HG03039 (cell line): ENCODE measurements around the gene CIITA.

ENCODE experiments used
- ATAC-seq: cut with Tn5 transposase; IDR thresholded peaks from one replicate; pipeline ENCODE4 v1.9.1; 2021; ENCODE audit warnings: mild to moderate bottlenecking, moderate library complexity; ENCODE audit not compliant: unreplicated experiment

The CIITA gene

DNA sequence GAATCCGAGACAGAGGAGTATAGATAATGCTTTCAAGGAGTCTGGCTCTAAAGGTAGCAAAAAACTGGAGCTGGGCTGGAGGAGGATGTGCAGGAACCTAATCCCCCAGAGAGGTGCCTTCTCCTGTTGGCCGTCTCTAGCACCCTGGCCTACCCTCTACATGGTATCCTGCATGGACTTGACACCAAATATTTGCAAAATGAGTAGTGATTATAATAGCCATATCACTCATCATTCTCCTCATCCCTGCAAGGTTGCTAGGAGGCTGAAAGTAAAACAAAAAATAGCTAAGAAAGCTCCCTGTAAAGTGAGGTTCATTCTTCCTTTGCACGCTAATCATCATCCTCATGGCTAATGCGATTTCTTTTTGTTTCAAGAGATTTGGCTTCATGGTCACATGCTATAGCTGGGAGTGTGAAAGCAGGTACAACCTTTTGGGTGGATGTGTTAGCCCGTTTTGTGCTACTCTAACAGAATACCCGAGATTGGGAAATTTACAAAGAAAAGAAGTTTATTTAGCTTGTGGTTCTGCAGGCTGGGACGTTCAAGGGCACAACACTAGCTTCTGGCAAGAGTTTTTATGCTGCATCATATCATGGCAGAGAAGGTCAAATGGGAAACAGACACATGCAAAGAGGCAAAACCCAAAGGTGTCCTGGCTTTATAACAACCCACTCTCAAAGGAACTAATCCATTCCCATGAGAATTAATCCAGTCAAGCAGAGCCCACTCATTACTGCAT, 27.1 kb upstream of the CIITA start:
- ATAC-seq: no peak

DNA sequence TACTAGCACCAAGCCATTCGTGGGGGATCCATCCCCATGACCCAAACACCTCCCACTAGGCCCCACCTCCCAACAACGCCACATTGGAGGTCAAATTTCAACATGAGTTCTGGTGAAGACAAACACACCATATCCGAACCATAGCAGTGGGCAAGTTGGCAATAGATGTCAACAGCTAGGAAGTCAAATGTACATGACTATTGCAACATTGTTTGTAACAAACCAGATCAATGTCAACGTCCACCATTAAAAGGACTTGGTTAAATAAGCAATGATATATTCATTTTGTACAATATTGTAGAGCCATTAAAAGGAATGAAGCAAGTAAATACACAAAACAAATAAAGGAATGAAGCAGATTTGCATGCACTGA, 26.5 kb upstream of the CIITA start:
- no peak for ATAC-seq

DNA sequence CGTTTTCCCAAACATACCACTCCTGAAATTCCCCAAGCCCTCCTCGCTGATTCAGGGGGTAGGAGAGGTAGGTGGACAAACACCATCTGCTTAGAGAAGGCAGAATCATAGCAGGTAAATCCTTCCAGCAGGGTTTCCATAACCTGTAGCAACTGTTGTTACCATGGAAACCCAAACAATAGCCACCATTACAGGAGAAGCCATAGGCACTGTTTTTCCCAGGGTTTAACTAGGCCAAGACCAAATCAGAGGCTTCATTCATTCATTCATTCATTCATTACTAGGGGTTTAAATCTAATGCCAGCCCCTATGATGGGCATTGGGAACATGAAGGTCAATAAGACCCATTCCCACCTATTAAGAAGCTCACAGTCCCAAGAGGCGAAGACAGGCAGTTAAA, 25.5 kb upstream of the CIITA start:
- ATAC-seq: no peak

DNA sequence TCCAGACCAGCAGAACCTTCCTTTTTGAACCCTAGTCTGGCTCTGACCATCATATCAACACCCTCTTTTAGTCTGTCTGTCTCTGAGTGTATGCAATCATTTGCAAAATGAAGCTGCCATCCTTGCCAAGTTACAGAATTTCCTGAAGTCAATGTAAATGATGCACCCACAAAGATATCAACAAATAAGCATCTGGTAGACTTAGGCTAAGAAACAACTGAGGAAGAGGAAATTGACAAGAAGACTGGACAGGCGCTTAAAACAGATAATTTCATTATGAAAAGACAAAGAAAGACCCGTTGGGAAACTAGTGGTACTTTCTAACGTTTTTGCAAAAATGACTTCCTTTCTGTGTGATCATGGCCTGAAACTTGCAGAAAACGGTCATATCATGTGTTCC, 24.7 kb upstream of the CIITA start:
- ATAC-seq: no peak

DNA sequence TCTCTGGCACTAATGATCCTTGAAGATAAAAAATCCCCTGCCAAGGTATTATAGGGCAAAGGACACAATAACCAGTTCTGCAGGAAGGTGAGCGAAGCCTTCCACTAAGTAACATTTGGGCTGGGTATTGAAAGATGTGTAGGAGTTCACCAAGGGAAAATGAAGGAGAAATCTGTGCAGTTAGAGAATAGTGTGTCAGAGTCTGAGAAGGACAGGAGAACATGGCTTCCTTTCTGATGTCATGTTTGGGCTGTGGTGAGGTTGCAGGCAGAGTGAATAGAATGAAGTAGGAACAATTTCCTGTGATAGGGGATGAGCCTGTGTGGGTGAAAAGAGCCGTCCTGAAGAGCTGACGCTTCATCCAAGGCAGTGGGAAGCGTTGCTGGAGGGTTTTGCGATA, 24.1 kb upstream of the CIITA start:
- no peak for ATAC-seq

DNA sequence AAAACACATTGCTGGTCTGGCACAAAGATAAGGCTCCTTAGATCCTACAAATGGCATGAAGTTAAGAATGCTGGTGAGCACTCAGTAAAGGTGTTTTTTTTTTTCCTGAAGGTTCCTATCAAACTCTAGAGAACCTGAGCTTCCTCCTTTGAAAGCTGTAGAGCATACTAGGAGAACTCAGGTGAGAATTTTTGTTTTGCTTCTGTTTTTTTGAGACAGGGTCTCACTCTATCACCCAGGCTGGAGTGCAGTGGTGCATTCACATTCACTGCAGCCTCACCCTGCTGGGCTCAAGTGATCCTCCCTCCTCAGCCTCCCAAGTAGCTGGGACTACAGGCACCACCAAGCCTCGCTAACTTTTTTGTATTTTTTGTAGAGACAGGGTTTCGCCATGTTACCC, 21.0 kb upstream of the CIITA start:
- ATAC-seq: no peak

DNA sequence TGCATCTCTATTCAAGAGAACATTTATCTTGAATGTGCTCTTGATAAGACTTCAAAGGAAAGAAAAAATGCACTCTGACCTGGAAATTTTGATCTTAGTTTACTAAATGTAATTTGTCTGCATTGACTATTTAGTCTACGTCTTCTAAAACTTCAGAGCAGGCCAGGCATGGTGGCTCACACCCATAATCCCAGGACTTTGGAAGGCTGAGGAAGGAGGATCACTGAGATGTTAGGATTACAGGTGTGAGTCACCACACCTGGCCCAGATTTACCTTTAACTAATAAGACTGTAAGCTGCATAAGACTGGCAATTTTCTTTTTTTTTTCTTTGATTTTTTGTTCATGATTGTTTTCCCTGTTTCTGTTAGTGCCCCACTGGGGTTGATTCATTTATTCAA, 18.8 kb upstream of the CIITA start:
- ATAC-seq: no peak

DNA sequence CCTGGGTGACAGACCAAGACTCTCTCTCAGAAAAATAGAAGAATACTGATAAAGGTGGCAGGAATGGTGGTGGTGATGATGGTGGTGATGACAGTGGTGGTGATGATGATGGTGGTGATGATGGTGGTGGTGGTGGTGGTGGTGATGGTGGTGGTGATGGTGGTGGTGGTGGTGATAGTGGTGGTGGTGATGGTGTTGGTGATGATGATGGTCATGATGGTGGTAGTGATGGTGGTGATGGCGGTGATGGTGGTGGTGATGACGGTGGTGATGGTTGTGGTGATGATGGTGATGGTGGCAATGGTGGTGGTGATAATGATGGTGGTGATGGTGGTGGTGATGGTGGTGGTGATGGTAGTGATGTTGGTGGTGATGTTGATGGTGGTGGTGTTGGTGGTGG, 18.0 kb upstream of the CIITA start:
- ATAC-seq: no peak

DNA sequence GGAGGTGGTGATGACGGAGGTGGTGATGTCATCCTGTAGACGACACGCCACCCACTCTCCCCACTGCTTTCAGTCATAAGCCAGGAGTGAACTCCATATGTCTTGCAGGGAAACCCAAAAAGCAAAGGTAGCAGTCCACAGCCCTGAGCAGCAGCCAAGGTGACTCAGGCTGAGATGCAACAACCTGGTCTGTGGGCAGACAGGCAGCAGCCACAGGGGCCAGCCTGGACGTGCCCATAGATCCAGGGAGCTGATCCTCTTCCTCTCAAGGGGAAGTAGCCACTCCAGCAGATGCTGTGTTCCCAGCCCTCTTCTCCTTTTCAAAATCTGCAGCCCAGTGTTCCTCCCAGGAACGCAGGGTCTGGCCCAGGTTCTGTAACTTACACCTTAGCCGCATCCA, 17.3 kb upstream of the CIITA start:
- ATAC-seq: no peak

DNA sequence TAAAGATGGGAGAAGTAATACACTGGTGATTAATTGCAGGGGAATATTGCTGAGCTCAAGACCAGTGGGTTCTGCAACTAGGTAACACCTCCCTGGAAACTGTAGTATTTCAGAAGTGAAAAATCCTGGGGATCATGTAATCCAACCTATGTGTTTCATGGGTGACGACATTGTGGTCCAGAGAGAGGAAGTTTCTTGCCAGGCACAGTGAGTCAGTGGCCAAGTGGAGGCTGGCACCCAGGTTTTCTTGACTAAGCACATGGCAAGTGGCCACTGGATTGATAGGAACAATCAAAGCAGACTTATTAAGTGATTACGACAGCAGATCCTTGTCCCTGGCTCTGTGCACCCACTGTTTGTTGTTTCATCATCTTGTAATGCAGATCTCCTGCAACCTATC, 14.6 kb upstream of the CIITA start:
- ATAC-seq: no peak

DNA sequence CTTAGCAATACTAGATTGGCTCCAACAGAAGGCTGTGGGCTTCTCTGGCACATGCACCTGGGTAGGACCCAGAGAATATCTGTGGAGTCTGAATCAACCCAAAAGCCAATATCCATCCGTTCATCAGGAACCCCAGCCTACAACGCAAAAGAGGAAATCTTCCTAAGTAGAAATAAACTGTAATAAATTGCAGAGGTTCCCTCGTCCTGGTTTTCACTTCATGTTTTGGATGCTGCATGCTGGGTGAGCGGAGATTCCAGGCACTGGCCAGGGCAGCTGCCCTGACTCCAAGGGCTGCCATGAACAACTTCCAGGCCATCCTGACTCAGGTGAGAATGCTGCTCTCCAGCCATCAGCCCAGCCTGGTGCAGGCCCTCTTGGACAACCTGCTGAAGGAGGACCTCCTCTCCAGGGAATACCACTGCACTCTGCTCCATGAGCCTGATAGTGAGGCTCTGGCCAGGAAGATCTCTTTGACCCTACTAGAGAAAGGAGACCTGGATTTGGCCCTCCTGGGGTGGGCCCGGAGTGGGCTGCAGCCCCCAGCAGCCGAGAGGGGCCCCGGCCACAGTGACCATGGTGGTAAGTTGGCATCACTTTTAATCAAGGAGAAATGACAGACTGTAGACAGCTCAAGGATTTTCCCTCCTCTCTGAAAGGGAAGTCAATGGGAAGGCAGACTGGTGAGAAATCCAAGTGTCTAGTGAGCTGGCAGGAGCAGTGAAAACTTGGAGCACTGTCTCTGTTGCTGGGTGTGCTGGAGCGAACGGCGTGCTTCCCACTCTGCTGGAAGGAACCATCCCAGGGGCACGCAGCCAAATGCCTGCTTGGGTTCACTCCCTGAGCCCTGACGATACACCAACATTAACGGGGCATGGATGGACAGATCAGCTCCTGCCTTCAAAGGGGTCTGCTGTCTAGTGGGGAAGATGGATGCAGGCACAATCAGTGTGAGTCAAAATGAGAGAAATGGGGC, 10.7 kb upstream of the CIITA start:
- ATAC-seq: no peak

DNA sequence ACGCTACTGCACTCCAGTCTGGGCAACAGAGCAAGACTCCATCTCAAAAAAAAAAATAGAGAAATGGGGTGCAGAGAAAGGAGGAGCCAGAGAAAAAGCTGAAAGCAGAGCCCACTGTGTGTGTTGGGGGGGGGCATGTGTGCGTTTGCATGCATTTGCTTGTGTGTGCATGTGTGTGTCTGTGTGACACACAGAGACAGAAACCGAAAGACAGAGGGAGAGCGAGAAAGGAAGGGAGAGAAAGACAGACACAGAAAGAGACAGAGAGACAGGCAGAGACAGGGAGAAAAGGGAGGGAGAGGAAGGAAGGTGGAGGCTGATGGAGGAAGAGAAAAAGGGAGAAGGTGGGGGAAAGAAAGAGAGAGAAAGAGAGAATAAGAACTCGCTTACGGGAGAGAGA, 9.8 kb upstream of the CIITA start:
- no peak for ATAC-seq

DNA sequence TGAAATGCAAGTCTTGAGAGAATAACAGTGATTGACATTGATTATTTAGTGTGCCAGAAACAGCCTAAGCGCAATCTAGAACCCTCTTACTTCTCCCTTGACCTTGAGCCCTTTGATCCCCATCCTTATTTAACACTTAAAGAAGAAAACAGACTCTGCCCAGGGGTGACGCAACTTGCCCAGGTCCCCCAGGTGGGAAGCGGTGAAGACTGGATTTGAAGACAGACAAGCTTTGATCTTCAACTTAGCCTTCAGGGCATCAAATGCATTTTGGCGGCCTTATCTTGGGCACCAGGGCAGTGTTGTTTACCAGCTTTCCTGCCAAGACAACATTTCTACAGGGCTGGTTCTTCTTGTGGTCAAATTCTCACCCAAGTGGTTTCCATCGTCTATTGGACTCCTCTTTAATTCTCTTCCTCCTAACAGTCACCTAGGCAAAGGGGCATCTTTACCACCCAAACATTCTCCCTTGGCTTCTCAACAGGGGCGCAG, 8.9 kb upstream of the CIITA start:
- ATAC-seq: no peak

DNA sequence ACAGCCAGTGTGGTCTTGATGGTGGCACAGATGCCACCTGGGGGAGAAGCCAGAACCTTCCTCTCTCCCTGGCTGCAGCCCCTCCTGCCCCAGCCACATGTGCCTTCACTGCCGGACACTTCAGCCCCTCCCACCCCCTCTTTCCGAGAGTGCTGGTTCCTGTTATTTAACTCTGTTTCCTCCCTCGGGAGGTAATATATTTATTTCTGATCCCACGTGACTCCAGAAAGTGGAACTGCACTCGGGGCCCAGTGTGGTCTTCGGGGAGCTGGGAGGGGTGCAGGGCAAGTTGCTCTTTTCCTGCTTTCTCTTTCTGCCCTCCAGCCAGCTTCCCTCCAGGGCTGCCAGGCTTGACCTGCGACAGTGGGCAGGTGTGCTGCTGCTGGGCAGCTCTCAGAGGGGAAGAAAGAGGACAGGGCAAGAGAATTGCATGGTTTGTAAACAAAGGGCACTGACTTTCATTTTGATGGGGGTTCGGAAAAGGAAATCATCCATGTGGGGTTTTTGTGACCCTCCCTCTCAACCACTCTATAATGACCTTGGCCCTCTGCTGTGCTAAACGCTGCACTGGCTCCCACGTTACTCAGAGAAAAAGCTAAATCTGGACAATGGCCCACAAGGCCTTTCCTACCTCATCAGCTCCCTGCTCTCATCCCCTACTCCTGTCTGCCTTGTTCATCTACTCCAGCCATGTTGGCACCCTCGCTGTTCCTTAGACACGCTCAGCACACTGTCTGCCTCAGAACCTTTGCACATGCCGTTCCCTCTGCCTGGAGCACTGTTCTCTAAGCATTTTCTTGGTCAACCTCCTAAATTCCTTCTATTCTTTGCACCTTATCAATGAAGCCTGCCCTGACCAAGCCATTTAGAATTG, 8.2 kb upstream of the CIITA start:
- no peak for ATAC-seq

DNA sequence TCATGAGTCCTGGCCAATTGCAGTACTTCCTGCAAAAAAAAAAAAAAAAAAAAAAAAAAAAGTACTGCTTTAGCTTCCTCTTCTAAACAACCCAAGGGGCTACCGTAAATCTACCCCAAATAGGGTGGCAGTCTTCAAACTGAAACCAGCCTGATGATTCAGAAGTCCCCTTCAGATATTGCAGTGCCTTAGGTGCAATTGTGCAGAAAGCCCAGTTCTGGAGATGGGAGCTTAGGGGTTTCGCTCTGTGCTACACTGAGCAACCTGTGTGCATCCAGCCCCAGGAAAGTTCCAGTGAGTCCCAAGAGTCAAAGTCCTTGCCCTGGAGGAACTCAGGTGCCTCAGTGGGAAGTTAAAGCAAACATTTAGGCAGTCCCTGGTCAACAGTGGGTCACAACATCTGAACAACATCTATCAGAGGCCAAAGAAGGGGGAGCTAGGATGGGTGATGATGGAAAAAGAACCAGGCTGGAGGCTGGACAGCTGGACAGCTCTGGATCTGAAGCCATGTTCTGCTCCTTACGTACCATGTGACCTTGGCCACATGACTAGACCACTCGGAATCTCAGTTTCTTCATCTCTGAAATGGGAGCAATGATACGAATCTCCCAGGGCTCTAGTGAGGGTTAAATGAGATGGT, 6.7 kb upstream of the CIITA start:
- no peak for ATAC-seq

DNA sequence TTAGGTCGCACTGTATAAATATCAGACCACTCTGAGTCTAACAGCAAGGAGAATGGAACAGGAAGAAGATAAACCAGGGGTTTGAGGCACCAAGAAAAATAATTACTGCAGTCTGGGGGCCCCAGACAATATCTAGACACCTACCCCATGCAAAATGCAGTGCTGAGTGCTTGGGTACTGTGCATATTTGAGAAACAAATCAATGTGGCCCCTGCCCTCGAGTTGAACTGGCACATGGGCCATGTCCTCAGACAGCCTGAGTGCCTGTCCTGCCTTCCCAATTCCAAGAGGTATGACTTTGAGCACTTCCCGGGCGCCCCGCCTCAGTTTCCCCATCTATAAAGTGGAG, 6.2 kb upstream of the CIITA start:
- no peak for ATAC-seq

DNA sequence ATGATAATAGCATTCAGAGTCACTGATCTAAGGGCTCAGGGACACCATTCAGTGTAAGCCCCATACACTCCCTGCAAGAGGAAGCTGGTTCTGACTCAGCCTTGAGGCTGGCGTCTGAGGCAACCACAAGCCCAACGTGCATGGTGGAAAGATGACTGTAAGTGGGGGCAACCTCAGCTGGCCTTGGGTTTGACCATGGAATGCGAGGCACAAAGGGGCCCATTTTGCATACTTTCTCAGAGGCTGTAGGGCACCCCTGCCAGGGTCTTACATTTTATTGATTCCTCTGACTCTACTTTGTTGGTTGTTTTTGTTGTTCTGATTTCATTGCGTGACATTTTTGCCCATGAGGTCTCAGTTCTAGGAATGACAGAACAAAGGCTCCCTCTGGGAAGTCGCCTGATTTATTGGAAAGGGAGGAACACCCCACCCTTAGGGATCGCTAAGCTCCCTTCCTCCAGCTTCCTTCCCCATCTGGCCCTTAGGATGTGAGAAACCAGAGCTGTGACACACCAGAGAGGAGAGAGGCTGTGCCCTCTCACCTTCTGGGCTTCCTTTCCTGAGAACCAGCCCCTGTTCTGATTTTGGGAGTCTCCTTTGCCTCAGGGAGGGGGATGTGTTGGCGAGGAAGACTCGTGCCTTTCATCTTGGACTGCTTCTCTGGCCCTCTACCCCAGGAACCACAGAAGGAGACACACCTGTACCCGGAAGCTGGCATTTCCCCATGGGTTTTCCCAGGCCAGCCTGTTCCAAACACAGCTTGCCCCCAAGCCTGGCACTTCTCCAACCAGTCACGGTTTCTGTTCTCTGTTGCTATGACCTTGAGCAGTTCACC, 5.6 kb upstream of the CIITA start:
- peak; percentile 55 for ATAC-seq

DNA sequence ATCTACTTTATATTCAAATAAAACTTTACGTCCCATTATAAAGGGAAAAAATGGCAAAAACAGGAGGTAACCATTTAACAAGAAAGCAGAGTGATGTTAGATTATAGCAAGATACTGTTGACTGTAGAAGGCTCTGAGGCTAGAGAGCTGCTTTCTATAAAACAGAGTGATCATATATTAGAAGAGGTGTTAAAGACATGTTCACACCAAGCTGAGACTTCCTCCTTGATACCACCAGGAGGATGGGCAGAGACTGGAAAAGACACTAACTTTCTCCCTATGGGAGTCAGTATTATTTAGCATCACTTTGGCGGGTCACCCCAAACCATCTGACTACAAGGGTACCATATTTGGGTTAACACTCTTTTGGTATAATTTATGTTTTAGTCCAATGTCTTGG, 687 bp upstream of the CIITA start:
- no peak for ATAC-seq

DNA sequence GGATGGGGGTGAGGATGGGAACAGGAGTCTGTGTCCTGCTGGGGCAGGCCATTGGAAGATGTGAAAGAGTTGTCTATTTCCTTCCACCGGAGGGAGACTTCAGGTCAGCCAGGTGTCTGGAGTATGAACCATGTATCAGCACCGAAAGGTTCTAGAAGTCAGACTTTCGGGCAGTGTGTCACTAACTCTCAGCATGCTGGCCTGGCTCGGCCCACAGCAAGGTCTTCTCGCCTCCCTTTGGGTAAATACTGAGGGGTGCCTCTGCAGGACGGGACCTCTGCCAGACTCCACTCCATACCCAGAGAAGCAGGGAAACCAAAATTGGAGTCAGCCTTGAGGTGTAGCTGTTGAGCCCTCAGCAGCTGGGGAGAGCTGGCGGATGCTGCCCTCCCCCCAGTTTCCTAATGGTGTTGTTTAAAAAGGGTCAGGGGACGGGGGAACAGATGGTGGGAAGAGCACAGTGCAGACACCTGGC, 507 bp downstream of the CIITA start:
- ATAC-seq: peak; percentile 2

DNA sequence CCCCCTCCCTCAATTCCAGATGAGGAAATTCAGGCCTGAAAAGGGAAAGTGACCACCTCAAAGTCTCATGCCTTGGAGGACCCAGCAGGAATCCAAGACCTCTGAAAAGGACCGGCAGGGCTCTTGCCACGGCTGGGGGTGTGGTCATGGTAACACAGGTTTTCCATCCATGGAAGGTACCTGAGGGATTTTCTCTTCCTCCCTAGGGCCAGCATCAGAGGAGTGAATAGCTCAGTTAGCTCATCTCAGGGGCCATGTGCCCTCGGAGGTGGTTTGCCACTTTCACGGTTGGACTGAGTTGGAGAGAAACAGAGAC, 1.3 kb downstream of the CIITA start:
- ATAC-seq: no peak
